Measurements from ENCODE around the gene GPC3. TPM values are rescaled to one million over a fixed set of nuclear protein-coding genes. Genes with fewer than 3 reads are reported as not detected.

GPC3 gene
- total RNA-seq, 1 donor from 2014 or later, result 30.4 TPM

- Mint-ChIP-seq H3K27me3 (ENCODE audit: low read depth) (no peaks in the 10 kb centered on the region), H3K36me3 (ENCODE audit: low read depth) (no peaks in the 10 kb centered on the region), H3K4me3 (no peak overlapping the region), H3K27ac (ENCODE audit: unreplicated experiment) (no peak overlapping the region), H3K9me3 (no peaks in the 10 kb centered on the region), H3K4me1 (peaks cover 12% of the 10 kb centered on the region)
- TF ChIP-seq, protein P1, sequence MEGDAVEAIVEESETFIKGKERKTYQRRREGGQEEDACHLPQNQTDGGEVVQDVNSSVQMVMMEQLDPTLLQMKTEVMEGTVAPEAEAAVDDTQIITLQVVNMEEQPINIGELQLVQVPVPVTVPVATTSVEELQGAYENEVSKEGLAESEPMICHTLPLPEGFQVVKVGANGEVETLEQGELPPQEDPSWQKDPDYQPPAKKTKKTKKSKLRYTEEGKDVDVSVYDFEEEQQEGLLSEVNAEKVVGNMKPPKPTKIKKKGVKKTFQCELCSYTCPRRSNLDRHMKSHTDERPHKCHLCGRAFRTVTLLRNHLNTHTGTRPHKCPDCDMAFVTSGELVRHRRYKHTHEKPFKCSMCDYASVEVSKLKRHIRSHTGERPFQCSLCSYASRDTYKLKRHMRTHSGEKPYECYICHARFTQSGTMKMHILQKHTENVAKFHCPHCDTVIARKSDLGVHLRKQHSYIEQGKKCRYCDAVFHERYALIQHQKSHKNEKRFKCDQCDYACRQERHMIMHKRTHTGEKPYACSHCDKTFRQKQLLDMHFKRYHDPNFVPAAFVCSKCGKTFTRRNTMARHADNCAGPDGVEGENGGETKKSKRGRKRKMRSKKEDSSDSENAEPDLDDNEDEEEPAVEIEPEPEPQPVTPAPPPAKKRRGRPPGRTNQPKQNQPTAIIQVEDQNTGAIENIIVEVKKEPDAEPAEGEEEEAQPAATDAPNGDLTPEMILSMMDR (conservative IDR thresholded peaks at IDR 0.05), result no peak
- no peak for DNase-seq (ENCODE audit: low read depth, low spot score)
Measured at GRCh38 chrX:133876646-133877045, 108.7 kb downstream of the GPC3 start.

GRCh38 chrX:133869270-133869669 lies 116.1 kb downstream of the GPC3 start:
- H3K4me1 Mint-ChIP-seq, result no peaks in the 10 kb centered on the region
- no peaks in the 10 kb centered on the region for H3K36me3 Mint-ChIP-seq (ENCODE audit: low read depth)
- no peak overlapping the region for H3K4me3 Mint-ChIP-seq
- peaks cover 8% of the 10 kb centered on the region for H3K9me3 Mint-ChIP-seq
- no peak overlapping the region for H3K27ac Mint-ChIP-seq (ENCODE audit: unreplicated experiment)
- DNase-seq (ENCODE audit: low read depth, low spot score), result no peak
- TF ChIP-seq, protein P1 (conservative IDR thresholded peaks at IDR 0.05), result no peak
- H3K27me3 Mint-ChIP-seq (ENCODE audit: low read depth), result no peaks in the 10 kb centered on the region

GRCh38 chrX:133868682-133869081 lies 116.7 kb downstream of the GPC3 start:
- Mint-ChIP-seq H3K27me3 (ENCODE audit: low read depth) (no peaks in the 10 kb centered on the region), H3K4me1 (no peaks in the 10 kb centered on the region), H3K27ac (ENCODE audit: unreplicated experiment) (no peak overlapping the region), H3K4me3 (no peak overlapping the region), H3K9me3 (peaks cover 8% of the 10 kb centered on the region), H3K36me3 (ENCODE audit: low read depth) (no peaks in the 10 kb centered on the region)
- TF ChIP-seq, protein P1 (conservative IDR thresholded peaks at IDR 0.05), result no peak
- no peak for DNase-seq (ENCODE audit: low read depth, low spot score)

DNA sequence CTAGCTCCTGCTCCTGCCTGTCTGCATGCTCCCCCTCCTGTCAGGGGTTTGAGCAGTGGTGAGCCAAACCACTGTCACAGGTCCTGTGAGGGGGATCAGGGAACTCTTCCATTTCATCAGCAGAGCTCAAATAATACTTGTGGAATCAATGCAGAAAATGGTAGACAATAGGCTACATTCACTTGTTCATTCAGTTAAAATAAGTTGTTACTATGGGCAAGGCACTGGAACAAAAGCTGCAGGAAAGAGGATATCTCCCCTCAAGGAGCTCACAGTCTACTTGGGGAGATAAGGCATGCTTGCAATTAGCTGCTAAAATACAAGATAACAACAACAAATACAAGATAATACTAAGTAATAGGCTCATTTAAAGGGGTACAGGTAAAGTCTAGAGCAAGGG lies 117.1 kb downstream of the GPC3 start:
- Mint-ChIP-seq H3K4me1 (no peaks in the 10 kb centered on the region), H3K27ac (ENCODE audit: unreplicated experiment) (no peak overlapping the region), H3K4me3 (no peak overlapping the region), H3K9me3 (peaks cover 8% of the 10 kb centered on the region), H3K27me3 (ENCODE audit: low read depth) (no peaks in the 10 kb centered on the region), H3K36me3 (ENCODE audit: low read depth) (no peaks in the 10 kb centered on the region)
- DNase-seq (ENCODE audit: low read depth, low spot score), result no peak
- TF ChIP-seq, protein P1 (conservative IDR thresholded peaks at IDR 0.05), result no peak

GRCh38 chrX:133865761-133866471 lies 119.5 kb downstream of the GPC3 start:
- Mint-ChIP-seq H3K4me1 (no peaks in the 10 kb centered on the region), H3K9me3 (peaks cover 11% of the 10 kb centered on the region), H3K4me3 (no peak overlapping the region), H3K27me3 (ENCODE audit: low read depth) (no peaks in the 10 kb centered on the region), H3K36me3 (ENCODE audit: low read depth) (no peaks in the 10 kb centered on the region), H3K27ac (ENCODE audit: unreplicated experiment) (no peak overlapping the region)
- DNase-seq (ENCODE audit: low read depth, low spot score), result no peak
- TF ChIP-seq, protein P1 (conservative IDR thresholded peaks at IDR 0.05), result no peak
